Heart right ventricle (tissue), 16 donors: Measurements from ENCODE around the gene SMYD4. TPM values are rescaled to one million over a fixed set of nuclear protein-coding genes. Genes with fewer than 3 reads are reported as not detected.
A peak's percentile ranks its signal among the peaks of the same experiment; 100 is the strongest.

Source experiments
- ATAC-seq, 8 donors: fragments of 200-7000 bp; cut with Tn5 transposase; one replicate each; pipeline ENCODE4 v1.9.1; 2020; ENCODE audit warnings: mild to moderate bottlenecking in 8 of 8, moderate library complexity in 8 of 8, moderate number of reproducible peaks in 1 of 8
- DNase-seq, 2 donors: peaks; one replicate each; pipeline ENCODE4 v3.0.0-alpha.2; 2020
- H3K27ac ChIP-seq, 10 donors: fragments of 200-600 bp; sonication (generic) in 2 of 10; one replicate each; pipeline versions ENCODE4 v1.5.0 to v1.8.0; 2020 to 2022; ENCODE audit warnings: mild to moderate bottlenecking in 3 of 10
- H3K27me3 ChIP-seq, 7 donors: fragments of 200-600 bp; one replicate each; pipeline ENCODE4 v1.8.0; 2021 to 2022; ENCODE audit warnings: mild to moderate bottlenecking in 2 of 7
- H3K36me3 ChIP-seq, 9 donors: fragments of 200-600 bp; sonication (generic) in 1 of 9; one replicate each; pipeline versions ENCODE4 v1.5.0 to v1.8.0; 2020 to 2022; ENCODE audit warnings: mild to moderate bottlenecking in 2 of 9
- H3K4me1 ChIP-seq, 9 donors: fragments of 200-600 bp; sonication (generic) in 1 of 9; one replicate each; pipeline versions ENCODE4 v1.5.0 to v1.8.0; 2020 to 2022; ENCODE audit warnings: mild to moderate bottlenecking in 4 of 9
- H3K4me3 ChIP-seq, 10 donors: fragments of 200-600 bp; sonication (generic) in 2 of 10; one replicate each; pipeline versions ENCODE4 v1.5.0 to v1.8.0; 2020 to 2022; ENCODE audit warnings: mild to moderate bottlenecking in 7 of 10, moderate library complexity in 2 of 10
- H3K9me3 ChIP-seq, 11 donors: fragments of 200-600 bp in 10 of 11; sonication (generic) in 2 of 11; one replicate each; pipeline versions ENCODE4 v1.5.0 to v1.8.0; 2013 to 2022; ENCODE audit warnings: mild to moderate bottlenecking in 2 of 11, control low read depth in 1 of 11, moderate library complexity in 1 of 11
- WGBS, 2 donors: extraction: QIAGEN DNeasy Blood & Tissue Kit; methylation state at CpG; one replicate each; pipeline ENCODE4 v1.1.7; 2013; ENCODE audit warnings: inconsistent platforms in 1 of 2; 5-methylcytosine and 5-hydroxymethylcytosine counted together
- intact Hi-C, 10 donors: fragments of 100-400 bp; cut with DNase I; formaldehyde crosslinking; loops; one replicate each; pipeline versions ENCODE4 v1.11.1 to v1.14.2; 2022
- polyA plus RNA-seq, 2 donors: library from polyadenylated mRNA; stranded (reverse); fragments of 200-250 nt; gene quantifications; one replicate each; pipeline ENCODE4 v1.2.3, GENCODE V29; 2013
- total RNA-seq, 10 donors: library from RNA; stranded (reverse); fragmentation: NEBNext Ultra II Directional in 3 of 10; extraction: Animal tissue kit (Norgen Biotek cat#: 25700) in 3 of 10; gene quantifications; one replicate each; pipeline versions ENCODE4 v1.2.1 to v1.2.4, GENCODE V29; 2021 to 2023
- TF ChIP-seq, protein P1 (sequence below), 9 donors: fragments of 200-600 bp; sonication (generic) in 2 of 9; IDR thresholded peaks; one replicate each; pipeline versions ENCODE4 v1.5.0 to v1.8.0; 2021 to 2022; ENCODE audit warnings: antibody characterized with exemption in 9 of 9, mild to moderate bottlenecking in 5 of 9, moderate library complexity in 1 of 9
- donor health status: Arrhythmogenic right ventricular cardiomyopathy.
- donor health status: ischemic (EF 13 %, LVEDD 7.1; RV severe dilation, severe dysfunction).
- donor health status: healthy with polysubstance abuse.
- donor health status: DM: no; HTN: yes; CAD: no.
- donor health status: DM: no; HTN: no; CAD: no.
- donor health status: ischemic (EF 25% LVEDD 6.9; RV normal size, moderate dysfunction).
- donor health status: ischemic (EF 25% LVEDD 5.7; RV mildly dilated, moderate dysfunction).
- donor health status: healthy.
- donor health status: DM: yes; HTN: yes; CAD: no.
- donor health status: Ischemic cardiomyopathy.
- donor health status: ischemic (EF 35%, LVEDD 5.7; RV mildly dilated, moderate dysfunction).
- donor health status: nonischemic (EF 11% LVEDD 7.7; RV severe dilation, severe dysfunction).
- donor health status: DM: yes; HTN: yes; CAD: no.
- donor health status: PGD.
- donor health status: ischemic (EF 29% LVEDD 5.4; RV normal size, mild dysfunction).
- donor health status: nonischemic (EF 23%, LVEDD 6.1; RV moderate dilation, normal function).

Gene SMYD4
- total and polyA plus RNA-seq, 12 donors = 4.6 to 13.5 (median 8.9) TPM

DNA sequence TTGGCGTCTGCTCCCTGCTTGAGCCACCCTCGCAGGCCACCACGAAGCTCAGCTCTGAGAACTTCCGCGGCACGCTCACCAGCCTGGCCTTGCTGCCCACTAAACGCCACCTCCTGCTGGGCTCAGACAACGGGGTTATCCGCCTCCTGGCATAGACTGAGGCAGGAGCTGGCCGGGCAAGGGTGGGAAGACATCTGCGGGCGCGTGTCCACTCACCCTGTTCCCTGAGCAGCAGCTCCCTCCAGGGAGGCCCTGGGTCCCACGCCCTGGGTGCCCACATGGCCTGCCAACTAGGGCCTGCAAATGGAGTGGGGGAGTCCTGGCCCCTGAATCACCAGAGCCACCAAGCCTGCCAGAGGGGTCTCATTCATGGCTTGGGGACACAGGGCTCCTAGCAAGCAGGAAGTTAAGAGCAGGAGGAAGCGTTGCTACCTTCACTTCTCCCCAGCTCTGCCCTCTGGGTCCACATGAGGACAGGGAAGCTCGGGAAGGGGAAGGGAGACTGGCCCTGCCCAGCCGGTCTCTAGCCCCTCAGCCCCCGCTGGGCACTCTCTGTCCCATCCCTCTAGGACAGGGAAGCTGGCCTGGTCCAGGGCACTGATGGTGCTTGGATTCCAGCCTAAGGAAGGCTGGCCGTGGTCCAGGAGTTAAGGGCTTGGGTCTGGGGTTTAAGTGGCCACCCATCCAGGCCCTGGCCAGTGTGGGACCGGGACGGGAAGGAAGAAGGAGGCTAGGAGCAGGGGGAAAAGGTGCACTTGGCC, 92.0 kb downstream of the SMYD4 start:
- Histone ChIP-seq H3K27ac (peak overlapping the region in 3 of 10 donors; percentile 29 to 39 (median 31)), H3K9me3 (no peaks in the 10 kb centered on the region), H3K4me1 (peaks cover 9 to 27% (median 19%) of the 10 kb centered on the region in 9 donors), H3K4me3 (no peak overlapping the region), H3K36me3 (peaks cover 0 to 55% (median 10%) of the 10 kb centered on the region in 9 donors), H3K27me3 (no peaks in the 10 kb centered on the region)
- peak in 6 of 8 donors; percentile 13 to 73 (median 34) for ATAC-seq
- 84 to 85% methylated on average over 21 of the region's 21 CpGs for WGBS, 2 donors
- DNase-seq = no peak
- TF ChIP-seq, protein P1, sequence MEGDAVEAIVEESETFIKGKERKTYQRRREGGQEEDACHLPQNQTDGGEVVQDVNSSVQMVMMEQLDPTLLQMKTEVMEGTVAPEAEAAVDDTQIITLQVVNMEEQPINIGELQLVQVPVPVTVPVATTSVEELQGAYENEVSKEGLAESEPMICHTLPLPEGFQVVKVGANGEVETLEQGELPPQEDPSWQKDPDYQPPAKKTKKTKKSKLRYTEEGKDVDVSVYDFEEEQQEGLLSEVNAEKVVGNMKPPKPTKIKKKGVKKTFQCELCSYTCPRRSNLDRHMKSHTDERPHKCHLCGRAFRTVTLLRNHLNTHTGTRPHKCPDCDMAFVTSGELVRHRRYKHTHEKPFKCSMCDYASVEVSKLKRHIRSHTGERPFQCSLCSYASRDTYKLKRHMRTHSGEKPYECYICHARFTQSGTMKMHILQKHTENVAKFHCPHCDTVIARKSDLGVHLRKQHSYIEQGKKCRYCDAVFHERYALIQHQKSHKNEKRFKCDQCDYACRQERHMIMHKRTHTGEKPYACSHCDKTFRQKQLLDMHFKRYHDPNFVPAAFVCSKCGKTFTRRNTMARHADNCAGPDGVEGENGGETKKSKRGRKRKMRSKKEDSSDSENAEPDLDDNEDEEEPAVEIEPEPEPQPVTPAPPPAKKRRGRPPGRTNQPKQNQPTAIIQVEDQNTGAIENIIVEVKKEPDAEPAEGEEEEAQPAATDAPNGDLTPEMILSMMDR (IDR thresholded peaks at IDR 0.05) = no peak
- intact Hi-C loops = loop anchor here in 1 of 10 donors (10.0 kb wide), 1 partner anchor 127 kb away; no protein-coding TSS in a partner anchor

DNA sequence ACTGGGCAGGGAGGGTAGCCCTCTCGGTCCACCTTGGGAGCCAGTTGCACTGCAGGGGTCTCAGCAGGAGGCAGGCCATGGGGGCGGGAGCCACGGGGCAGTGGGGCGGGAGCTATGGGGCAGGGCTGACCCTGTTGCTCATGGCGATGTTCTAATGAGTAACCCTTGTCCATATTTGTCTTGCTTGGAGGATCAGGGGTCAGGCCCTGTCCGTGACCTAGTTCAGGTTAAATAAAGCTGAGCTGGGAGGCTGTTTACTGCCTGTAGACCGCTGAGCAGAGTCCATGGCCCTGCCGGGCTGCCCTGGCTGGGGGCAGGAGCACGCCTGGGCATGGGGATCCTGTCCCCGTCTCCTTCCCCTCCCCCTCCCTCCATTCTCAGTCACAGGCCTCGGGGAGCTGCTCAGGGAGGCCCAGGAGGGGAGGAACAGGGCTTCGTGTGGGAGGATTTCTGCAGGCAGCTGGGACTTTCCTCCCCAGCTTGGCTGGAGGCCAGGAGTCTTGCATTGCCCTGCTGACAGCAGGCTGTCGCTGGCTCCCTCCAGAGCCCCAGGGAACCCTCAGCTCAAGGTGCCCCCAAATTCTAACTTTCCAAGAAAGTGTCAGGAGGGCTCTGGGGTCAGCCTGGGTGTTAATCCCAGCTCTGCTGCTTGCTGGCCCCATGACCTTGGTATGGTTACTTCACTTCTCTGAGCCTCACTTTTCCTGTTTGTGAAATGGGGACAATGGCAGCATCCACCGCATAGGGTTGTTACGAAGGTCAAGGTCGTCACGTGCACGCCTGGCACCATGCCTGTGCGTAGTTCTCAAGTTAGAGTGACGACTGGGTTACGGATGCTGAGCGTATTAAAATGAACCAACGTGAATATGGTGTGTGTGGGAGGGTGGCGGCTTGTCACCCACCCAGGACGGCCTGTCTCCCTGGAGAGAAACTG, 93.1 kb downstream of the SMYD4 start:
- Histone ChIP-seq H3K4me3 (no peak overlapping the region), H3K27me3 (no peaks in the 10 kb centered on the region), H3K36me3 (peaks cover 0 to 64% (median 10%) of the 10 kb centered on the region in 9 donors), H3K4me1 (peaks cover 9 to 27% (median 19%) of the 10 kb centered on the region in 9 donors), H3K27ac (peak overlapping the region in 8 of 10 donors; percentile 7 to 61 (median 34)), H3K9me3 (no peaks in the 10 kb centered on the region)
- intact Hi-C loops = loop anchor here in 1 of 10 donors (10.0 kb wide), 1 partner anchor 128 kb away; no protein-coding TSS in a partner anchor
- DNase-seq = peak; percentile 69 to 75
- ATAC-seq = peak; percentile 51 to 78 (median 64)
- WGBS, 2 donors = 59 to 60% methylated on average over 25 of the region's 25 CpGs
- TF ChIP-seq, protein P1 (IDR thresholded peaks at IDR 0.05) = no peak

DNA sequence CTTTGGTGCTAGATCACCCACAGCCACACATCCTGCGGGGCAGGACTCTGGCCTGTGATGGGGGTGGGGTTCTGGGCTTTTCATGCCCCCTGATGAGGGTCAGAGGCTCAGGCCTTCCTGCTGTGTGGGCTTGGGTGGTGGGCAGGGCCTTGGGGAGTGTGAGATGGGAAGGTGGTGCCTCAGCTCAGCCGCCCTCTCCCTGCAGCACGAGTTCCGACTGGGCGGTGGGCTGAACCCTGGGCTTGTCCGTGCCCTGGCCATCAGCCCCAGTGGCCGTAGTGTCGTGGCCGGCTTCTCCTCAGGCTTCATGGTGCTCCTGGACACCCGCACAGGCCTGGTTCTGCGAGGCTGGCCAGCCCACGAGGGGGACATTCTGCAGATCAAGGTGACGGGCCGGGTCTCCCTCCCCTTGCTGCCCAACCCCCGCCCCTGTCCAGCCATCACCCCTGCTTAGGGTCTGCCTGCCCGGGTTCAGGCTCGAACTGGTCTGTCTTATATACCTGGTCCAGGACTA, 93.8 kb downstream of the SMYD4 start:
- intact Hi-C loops = loop anchor here in 1 of 10 donors (10.0 kb wide), 1 partner anchor 129 kb away; no protein-coding TSS in a partner anchor
- peaks cover 0 to 72% (median 10%) of the 10 kb centered on the region in 9 donors for H3K36me3 ChIP-seq
- peak in 2 of 8 donors; percentile 4 to 6 for ATAC-seq

More for the DNA sequence above, 93.8 kb downstream of the SMYD4 start:
- Histone ChIP-seq H3K27ac (peak overlapping the region in 7 of 10 donors; percentile 7 to 61 (median 34)), H3K27me3 (no peaks in the 10 kb centered on the region), H3K4me1 (peaks cover 11 to 31% (median 24%) of the 10 kb centered on the region in 9 donors), H3K9me3 (no peaks in the 10 kb centered on the region), H3K4me3 (no peak overlapping the region)
- WGBS, 2 donors = 87 to 94% methylated on average over 17 of the region's 17 CpGs
- TF ChIP-seq, protein P1 (IDR thresholded peaks at IDR 0.05) = no peak
- no peak for DNase-seq
